Neutrophil (primary cell): ENCODE data around the gene SERPINA12.

ENCODE experiments used
- H3K27ac ChIP-seq: fragments of 200-600 bp; sonication (generic); 2 replicates; pipeline ENCODE4 v1.5.1; 2016; ENCODE audit warnings: mild to moderate bottlenecking, moderate library complexity
- H3K27me3 ChIP-seq: fragments of 200-600 bp; sonication (generic); 2 replicates; pipeline ENCODE4 v1.6.0; 2016; ENCODE audit warnings: mild to moderate bottlenecking
- H3K36me3 ChIP-seq: fragments of 200-600 bp; sonication (generic); 2 replicates; pipeline ENCODE4 v1.5.1; 2017
- H3K4me1 ChIP-seq, 2 experiments: fragments of 200-600 bp in 1 of 2; sonication (generic) in 1 of 2; 1 replicate in 1 of 2; 2 replicates in 1 of 2; pipeline versions ENCODE4 v1.5.1 to v1.6.1; 2013 to 2016; ENCODE audit warnings: low read depth in 1 of 2, low read length in 1 of 2, mild to moderate bottlenecking in 1 of 2, moderate library complexity in 1 of 2; ENCODE audit not compliant: control insufficient read depth in 1 of 2, insufficient read depth in 1 of 2
- H3K4me3 ChIP-seq, 2 experiments: fragments of 200-600 bp in 1 of 2; sonication (generic) in 1 of 2; 1 replicate in 1 of 2; 2 replicates in 1 of 2; pipeline ENCODE4 v1.5.1; 2013 to 2016; ENCODE audit warnings: low read depth in 1 of 2, low read length in 1 of 2, mild to moderate bottlenecking in 1 of 2, moderate library complexity in 1 of 2
- H3K9me3 ChIP-seq: fragments of 200-600 bp; sonication (generic); 2 replicates; pipeline ENCODE4 v1.5.1; 2016
- CTCF ChIP-seq: fragments of 200-600 bp; sonication (generic); IDR thresholded peaks from 2 replicates; pipeline ENCODE4 v1.5.1; 2016; ENCODE audit warnings: antibody characterized with exemption

The SERPINA12 gene

GRCh38 chr14:94521375-94522114 is 12.3 kb upstream of the SERPINA12 start:
- no peak for TF ChIP-seq CTCF
- no peaks in the 10 kb centered on the region for H3K36me3 ChIP-seq
- H3K4me1 ChIP-seq, result no peaks in the 10 kb centered on the region
- H3K27me3 ChIP-seq, result peaks cover 5% of the 10 kb centered on the region
- H3K9me3 ChIP-seq, result no peaks in the 10 kb centered on the region
- H3K27ac ChIP-seq, result no peak overlapping the region
- H3K4me3 ChIP-seq, result no peak overlapping the region

- no peak overlapping the region for H3K4me3 ChIP-seq
- TF ChIP-seq CTCF, result no peak
- H3K27ac ChIP-seq, result no peak overlapping the region
- peaks cover 5% of the 10 kb centered on the region for H3K27me3 ChIP-seq
- no peaks in the 10 kb centered on the region for H3K9me3 ChIP-seq
- H3K4me1 ChIP-seq, result no peaks in the 10 kb centered on the region
- H3K36me3 ChIP-seq, result no peaks in the 10 kb centered on the region
Measured at GRCh38 chr14:94517641-94518257, 8.5 kb upstream of the SERPINA12 start.

DNA sequence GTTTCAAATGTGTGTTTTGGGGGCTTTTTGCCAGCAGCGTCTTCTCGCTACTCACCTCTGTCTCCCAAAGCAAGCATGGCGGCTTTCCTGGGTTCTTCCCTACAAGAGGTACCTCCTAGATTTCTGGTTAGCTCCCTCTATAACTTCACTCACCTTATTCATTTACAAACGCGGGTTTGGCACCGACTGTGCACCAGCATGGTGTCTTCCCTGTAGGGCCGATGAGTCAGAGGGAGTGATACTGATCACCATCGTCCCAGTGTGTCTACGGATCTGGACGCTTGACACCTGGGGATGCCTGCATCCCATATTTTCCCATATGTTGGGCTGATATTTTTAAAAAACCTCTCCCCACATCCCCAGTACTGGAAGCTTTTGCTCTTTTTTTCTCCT is 8.0 kb upstream of the SERPINA12 start:
- Histone ChIP-seq H3K36me3 (no peaks in the 10 kb centered on the region), H3K27ac (no peak overlapping the region), H3K27me3 (peaks cover 5% of the 10 kb centered on the region), H3K4me3 (no peak overlapping the region), H3K4me1 (no peaks in the 10 kb centered on the region), H3K9me3 (no peaks in the 10 kb centered on the region)
- TF ChIP-seq CTCF, result no peak

DNA sequence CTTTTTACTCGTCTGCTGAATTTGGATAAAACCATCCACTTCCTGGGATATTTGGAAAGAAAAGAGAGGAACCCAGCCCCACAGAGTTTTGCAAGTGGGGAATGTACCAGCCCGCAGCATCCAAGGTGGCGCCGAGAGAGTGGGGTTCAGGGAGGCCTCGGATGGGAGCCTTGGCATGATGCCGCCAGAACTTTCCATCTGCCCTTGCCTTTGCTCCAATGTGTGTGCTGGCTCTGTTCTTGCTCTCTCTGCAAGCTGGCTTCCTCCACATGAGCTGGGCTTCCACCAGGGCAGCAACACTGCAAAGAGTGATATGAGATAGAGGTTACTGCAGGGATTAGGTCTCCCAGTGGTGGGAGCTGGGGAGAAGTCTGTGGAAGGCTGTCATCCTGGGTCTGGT is 6.6 kb upstream of the SERPINA12 start:
- Histone ChIP-seq H3K27me3 (peaks cover 5% of the 10 kb centered on the region), H3K4me1 (no peaks in the 10 kb centered on the region), H3K9me3 (no peaks in the 10 kb centered on the region), H3K4me3 (no peak overlapping the region), H3K27ac (no peak overlapping the region), H3K36me3 (no peaks in the 10 kb centered on the region)
- no peak for TF ChIP-seq CTCF

GRCh38 chr14:94515426-94515825 is 6.2 kb upstream of the SERPINA12 start:
- H3K4me1 ChIP-seq, result no peaks in the 10 kb centered on the region
- H3K27ac ChIP-seq, result no peak overlapping the region
- peaks cover 5% of the 10 kb centered on the region for H3K27me3 ChIP-seq
- H3K4me3 ChIP-seq, result no peak overlapping the region
- no peak for TF ChIP-seq CTCF
- H3K36me3 ChIP-seq, result no peaks in the 10 kb centered on the region
- no peaks in the 10 kb centered on the region for H3K9me3 ChIP-seq
